Lower lobe of right lung (tissue), 2 donors: Measurements from ENCODE around the gene TMEM270. TPM values are rescaled to one million over a fixed set of nuclear protein-coding genes. Genes with fewer than 3 reads are reported as not detected.
A peak's percentile ranks its signal among the peaks of the same experiment; 100 is the strongest.
"Not testable (repeated sequence)": the region's sequence is repeated elsewhere in the genome, so short reads cannot be mapped to it uniquely, and the experiment has no call there.

ENCODE experiments used
- ATAC-seq, 2 donors: fragments of 200-7000 bp; cut with Tn5 transposase; one replicate each; pipeline ENCODE4 v1.9.1; 2020 to 2022; ENCODE audit warnings: mild to moderate bottlenecking in 2 of 2, moderate library complexity in 2 of 2
- DNase-seq: peaks from one replicate; pipeline ENCODE4 v3.0.0-alpha.2; 2020
- H3K27ac ChIP-seq: fragments of 200-600 bp; one replicate; pipeline ENCODE4 v1.8.0; 2022
- H3K27me3 ChIP-seq: fragments of 200-600 bp; one replicate; pipeline ENCODE4 v1.8.0; 2022; ENCODE audit warnings: low read depth
- H3K36me3 ChIP-seq: fragments of 200-600 bp; one replicate; pipeline ENCODE4 v1.8.0; 2022; ENCODE audit warnings: mild to moderate bottlenecking
- H3K4me1 ChIP-seq: fragments of 200-600 bp; one replicate; pipeline ENCODE4 v1.8.0; 2022
- H3K4me3 ChIP-seq: fragments of 200-600 bp; one replicate; pipeline ENCODE4 v1.8.0; 2022; ENCODE audit warnings: mild to moderate bottlenecking
- H3K9me3 ChIP-seq: fragments of 200-600 bp; one replicate; pipeline ENCODE4 v1.8.0; 2022
- intact Hi-C: fragments of 100-400 bp; cut with DNase I; formaldehyde crosslinking; loops from one replicate; pipeline ENCODE4 v1.11.0; 2022
- total RNA-seq: library from RNA; stranded (reverse); fragmentation: NEBNext Ultra II Directional; extraction: Animal tissue kit (Norgen Biotek cat#: 25700); gene quantifications from one replicate; pipeline ENCODE4 v1.2.1, GENCODE V29; 2021
- TF ChIP-seq, protein P1 (sequence below): fragments of 200-600 bp; IDR thresholded peaks from one replicate; pipeline ENCODE4 v1.8.0; 2022; ENCODE audit warnings: antibody characterized with exemption, mild to moderate bottlenecking
- donor health status: DM: no; HTN: yes; CAD: no; lungs with severe emphysema.

Gene TMEM270
- total RNA-seq, 1 donor from 2014 or later, result not detected

- no peaks in the 10 kb centered on the region for H3K9me3 ChIP-seq
- peak overlapping the region; percentile 59 for H3K4me3 ChIP-seq
- intact Hi-C loops, result no loop called here
- DNase-seq, result no peak
- H3K36me3 ChIP-seq, result no peaks in the 10 kb centered on the region
- H3K27ac ChIP-seq, result peak overlapping the region; percentile 88
- TF ChIP-seq, protein P1, sequence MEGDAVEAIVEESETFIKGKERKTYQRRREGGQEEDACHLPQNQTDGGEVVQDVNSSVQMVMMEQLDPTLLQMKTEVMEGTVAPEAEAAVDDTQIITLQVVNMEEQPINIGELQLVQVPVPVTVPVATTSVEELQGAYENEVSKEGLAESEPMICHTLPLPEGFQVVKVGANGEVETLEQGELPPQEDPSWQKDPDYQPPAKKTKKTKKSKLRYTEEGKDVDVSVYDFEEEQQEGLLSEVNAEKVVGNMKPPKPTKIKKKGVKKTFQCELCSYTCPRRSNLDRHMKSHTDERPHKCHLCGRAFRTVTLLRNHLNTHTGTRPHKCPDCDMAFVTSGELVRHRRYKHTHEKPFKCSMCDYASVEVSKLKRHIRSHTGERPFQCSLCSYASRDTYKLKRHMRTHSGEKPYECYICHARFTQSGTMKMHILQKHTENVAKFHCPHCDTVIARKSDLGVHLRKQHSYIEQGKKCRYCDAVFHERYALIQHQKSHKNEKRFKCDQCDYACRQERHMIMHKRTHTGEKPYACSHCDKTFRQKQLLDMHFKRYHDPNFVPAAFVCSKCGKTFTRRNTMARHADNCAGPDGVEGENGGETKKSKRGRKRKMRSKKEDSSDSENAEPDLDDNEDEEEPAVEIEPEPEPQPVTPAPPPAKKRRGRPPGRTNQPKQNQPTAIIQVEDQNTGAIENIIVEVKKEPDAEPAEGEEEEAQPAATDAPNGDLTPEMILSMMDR, result no peak
- ATAC-seq, result no peak
- peaks cover 4% of the 10 kb centered on the region for H3K27me3 ChIP-seq
- peaks cover 38% of the 10 kb centered on the region for H3K4me1 ChIP-seq
Measured at GRCh38 chr7:73831584-73831833, 29.4 kb upstream of the TMEM270 start.

DNA sequence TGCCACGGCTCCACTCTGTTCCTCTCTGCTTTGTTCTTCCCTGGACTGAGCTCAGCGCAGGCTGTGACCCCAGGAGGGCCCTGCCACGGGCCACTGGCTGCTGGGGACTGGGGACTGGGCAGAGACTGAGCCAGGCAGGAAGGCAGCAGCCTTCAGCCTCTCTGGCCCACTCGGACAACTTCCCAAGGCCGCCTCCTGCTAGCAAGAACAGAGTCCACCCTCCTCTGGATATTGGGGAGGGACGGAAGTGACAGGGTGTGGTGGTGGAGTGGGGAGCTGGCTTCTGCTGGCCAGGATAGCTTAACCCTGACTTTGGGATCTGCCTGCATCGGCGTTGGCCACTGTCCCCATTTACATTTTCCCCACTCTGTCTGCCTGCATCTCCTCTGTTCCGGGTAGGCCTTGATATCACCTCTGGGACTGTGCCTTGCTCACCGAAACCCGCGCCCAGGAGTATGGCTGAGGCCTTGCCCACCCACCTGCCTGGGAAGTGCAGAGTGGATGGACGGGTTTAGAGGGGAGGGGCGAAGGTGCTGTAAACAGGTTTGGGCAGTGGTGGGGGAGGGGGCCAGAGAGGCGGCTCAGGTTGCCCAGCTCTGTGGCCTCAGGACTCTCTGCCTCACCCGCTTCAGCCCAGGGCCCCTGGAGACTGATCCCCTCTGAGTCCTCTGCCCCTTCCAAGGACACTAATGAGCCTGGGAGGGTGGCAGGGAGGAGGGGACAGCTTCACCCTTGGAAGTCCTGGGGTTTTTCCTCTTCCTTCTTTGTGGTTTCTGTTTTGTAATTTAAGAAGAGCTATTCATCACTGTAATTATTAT, 28.9 kb upstream of the TMEM270 start:
- ATAC-seq (peak; percentile 66 to 79), DNase-seq (peak; percentile 92)
- Histone ChIP-seq H3K27ac (peak overlapping the region; percentile 88), H3K36me3 (no peaks in the 10 kb centered on the region), H3K4me3 (peak overlapping the region; percentile 59), H3K9me3 (no peaks in the 10 kb centered on the region), H3K4me1 (peaks cover 32% of the 10 kb centered on the region), H3K27me3 (peaks cover 4% of the 10 kb centered on the region)
- intact Hi-C loops, result no loop called here
- TF ChIP-seq, protein P1, result no peak

- no peak for DNase-seq
- intact Hi-C loops, result no loop called here
- peak overlapping the region; percentile 88 for H3K27ac ChIP-seq
- H3K27me3 ChIP-seq, result peaks cover 4% of the 10 kb centered on the region
- ATAC-seq, result no peak
- no peaks in the 10 kb centered on the region for H3K9me3 ChIP-seq
- no peaks in the 10 kb centered on the region for H3K36me3 ChIP-seq
- H3K4me1 ChIP-seq, result peaks cover 25% of the 10 kb centered on the region
- TF ChIP-seq, protein P1, result no peak
- peak overlapping the region; percentile 59 for H3K4me3 ChIP-seq
Measured at GRCh38 chr7:73832806-73833205, 28.2 kb upstream of the TMEM270 start.

- Histone ChIP-seq H3K4me1 (peaks cover 19% of the 10 kb centered on the region), H3K4me3 (peak overlapping the region; percentile 59), H3K36me3 (no peaks in the 10 kb centered on the region), H3K27me3 (peaks cover 4% of the 10 kb centered on the region), H3K9me3 (no peaks in the 10 kb centered on the region), H3K27ac (peak overlapping the region; percentile 88)
- DNase-seq (no peak), ATAC-seq (peak in 1 of 2 donors; percentile 23)
- intact Hi-C loops, result no loop called here
- TF ChIP-seq, protein P1, result no peak
Measured at GRCh38 chr7:73833251-73833919, 27.6 kb upstream of the TMEM270 start.

GRCh38 chr7:73834626-73835191, 26.2 kb upstream of the TMEM270 start:
- intact Hi-C loops, result no loop called here
- no peaks in the 10 kb centered on the region for H3K36me3 ChIP-seq
- H3K4me3 ChIP-seq, result no peak overlapping the region
- H3K4me1 ChIP-seq, result peaks cover 6% of the 10 kb centered on the region
- no peak for DNase-seq
- H3K27me3 ChIP-seq, result peaks cover 4% of the 10 kb centered on the region
- H3K27ac ChIP-seq, result no peak overlapping the region
- TF ChIP-seq, protein P1, result no peak
- no peaks in the 10 kb centered on the region for H3K9me3 ChIP-seq
- no peak for ATAC-seq

GRCh38 chr7:73837167-73837566, 23.8 kb upstream of the TMEM270 start:
- H3K4me1 ChIP-seq, H3K27ac ChIP-seq, H3K36me3 ChIP-seq, DNase-seq, ATAC-seq, H3K27me3 ChIP-seq, H3K9me3 ChIP-seq, H3K4me3 ChIP-seq, intact Hi-C loops: not testable (repeated sequence)
